Measurements from ENCODE around the gene SRD5A1.

The SRD5A1 gene

DNA sequence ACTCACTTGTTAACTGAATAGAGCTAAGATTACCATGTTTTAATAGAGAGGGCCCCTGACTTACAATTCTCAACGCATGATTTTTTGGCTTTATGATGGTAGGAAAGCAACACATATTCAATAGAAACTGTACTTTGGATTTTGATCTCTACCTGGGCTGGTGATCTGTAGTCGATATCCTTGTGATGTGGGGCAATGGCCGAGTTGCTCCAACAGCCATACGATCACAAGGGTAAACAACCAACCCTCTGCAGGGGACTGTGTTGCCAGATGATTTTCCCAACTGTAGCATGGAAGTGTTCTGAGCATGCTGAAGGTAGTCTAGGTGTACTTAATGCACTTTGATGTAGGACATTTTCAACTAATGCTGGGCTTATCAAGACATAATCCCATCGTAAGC is 36.9 kb upstream of the SRD5A1 start:
- TF ChIP-seq POLR2A (IDR thresholded peaks at IDR 0.05; ENCODE audit: low read length) = no peak
- no peak for TF ChIP-seq GATA1 (IDR thresholded peaks at IDR 0.05; ENCODE audit: low read depth, low read length)
- DNase-seq = no peak

DNA sequence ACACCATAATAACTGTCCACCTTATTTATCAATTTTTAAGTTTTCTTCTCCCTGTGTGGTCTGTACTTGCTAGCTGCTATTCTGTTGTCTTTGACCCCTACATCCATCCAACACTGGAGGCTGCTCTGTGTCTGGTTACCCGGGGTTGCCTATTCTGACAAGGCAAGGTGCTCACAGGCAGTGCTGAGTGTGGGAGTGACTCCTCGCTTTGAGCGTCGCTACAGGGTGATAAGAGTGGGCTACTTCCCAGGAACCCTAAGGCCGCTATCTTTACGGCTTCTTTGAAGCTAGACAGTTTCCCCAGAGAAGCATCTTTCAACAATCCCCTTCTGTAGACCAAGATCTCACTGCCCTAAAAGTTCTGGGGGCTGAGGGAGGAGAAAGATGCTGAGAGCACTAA is 35.7 kb upstream of the SRD5A1 start:
- no peak for TF ChIP-seq GATA1 (IDR thresholded peaks at IDR 0.05; ENCODE audit: low read depth, low read length)
- TF ChIP-seq POLR2A (IDR thresholded peaks at IDR 0.05; ENCODE audit: low read length) = no peak
- DNase-seq = no peak

DNA sequence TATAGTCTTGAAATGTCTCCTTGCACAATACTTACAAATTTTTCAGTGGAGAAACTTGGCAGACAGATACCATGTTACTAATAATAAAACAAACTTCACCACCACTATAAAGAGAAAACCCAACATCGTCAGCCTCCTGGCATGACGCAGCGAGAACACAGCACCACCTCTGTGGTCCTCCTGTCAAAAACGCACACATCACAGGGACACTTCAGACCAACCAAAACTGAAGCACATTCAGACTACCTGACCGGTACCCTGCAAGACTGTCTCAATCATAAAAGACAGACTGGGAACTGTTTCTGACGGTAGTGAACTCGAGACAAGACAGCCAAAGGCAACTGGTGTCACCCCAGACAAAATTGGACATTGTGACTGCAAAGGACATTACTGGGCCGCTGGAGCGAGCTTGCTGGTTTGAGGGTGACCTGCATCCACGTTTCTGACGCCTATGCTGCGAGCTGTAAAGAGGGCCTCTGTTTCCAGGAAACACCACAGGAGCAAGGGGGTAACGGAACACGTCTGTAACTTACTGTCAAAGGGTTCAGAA is 34.8 kb upstream of the SRD5A1 start:
- no peak for DNase-seq
- no peak for TF ChIP-seq POLR2A (IDR thresholded peaks at IDR 0.05; ENCODE audit: low read length)
- no peak for TF ChIP-seq GATA1 (IDR thresholded peaks at IDR 0.05; ENCODE audit: low read depth, low read length)

DNA sequence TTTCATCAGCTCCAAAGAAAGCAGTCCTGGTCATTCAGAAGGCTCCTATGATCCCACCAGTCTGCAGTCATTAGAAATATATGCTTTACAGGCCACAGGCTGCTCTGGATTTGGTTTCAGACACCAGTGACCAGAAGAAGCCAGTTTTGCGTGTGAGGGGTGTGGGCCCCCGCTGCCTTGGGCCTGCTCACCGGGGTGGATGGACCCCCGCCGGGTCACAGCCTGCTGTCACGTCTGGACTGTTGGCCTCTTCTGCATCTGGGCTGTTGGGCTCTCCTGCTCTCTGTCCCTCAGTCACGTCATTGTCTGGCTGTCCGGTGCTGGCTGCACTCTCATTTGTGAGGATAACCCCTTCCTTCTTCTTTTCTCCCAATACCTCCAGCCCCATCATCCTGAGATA is 33.5 kb upstream of the SRD5A1 start:
- TF ChIP-seq POLR2A (IDR thresholded peaks at IDR 0.05; ENCODE audit: low read length) (no peak), GATA1 (IDR thresholded peaks at IDR 0.05; ENCODE audit: low read depth, low read length) (no peak)
- DNase-seq = no peak

DNA sequence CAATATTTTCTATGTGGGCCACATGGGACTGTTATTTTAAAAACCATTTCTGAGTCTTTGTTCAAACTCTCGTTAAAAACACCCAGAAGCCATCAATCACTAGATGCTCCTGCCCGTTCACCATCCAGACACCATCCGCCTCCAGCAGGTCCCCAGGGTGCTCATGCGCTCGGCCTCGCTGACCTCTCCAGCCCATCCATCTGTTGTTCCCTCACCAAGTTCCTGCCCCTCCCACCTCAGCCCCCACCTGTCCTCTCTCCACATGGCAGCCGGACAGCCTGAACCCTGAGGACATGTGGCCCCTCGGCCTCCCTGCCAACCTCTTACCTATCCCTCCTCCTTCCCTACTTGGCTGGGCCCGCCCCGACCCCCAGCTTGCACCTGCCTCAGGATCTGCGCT is 32.0 kb upstream of the SRD5A1 start:
- DNase-seq = no peak
- TF ChIP-seq GATA1 (IDR thresholded peaks at IDR 0.05; ENCODE audit: low read depth, low read length) (no peak), POLR2A (IDR thresholded peaks at IDR 0.05; ENCODE audit: low read length) (no peak)

DNA sequence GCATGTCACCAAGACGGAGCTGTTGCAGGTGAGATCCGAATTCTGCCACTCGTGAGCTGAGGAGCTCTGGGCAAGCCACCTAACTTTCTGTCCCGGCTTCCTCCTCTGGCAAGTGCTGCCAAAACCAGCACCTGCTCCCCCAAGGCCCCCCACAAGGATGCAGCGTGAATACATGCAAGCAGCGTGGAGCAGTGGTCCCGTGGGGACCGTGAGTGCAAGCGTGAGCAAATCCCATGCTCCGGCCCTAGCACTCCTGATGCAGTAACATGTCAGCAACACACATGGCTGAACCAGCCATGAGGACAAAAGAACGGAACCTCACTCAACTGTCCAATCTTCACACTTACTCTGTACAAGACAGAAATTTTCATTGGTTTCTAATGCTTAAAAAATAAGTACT is 31.4 kb upstream of the SRD5A1 start:
- TF ChIP-seq GATA1 (IDR thresholded peaks at IDR 0.05; ENCODE audit: low read depth, low read length) (no peak), POLR2A (IDR thresholded peaks at IDR 0.05; ENCODE audit: low read length) (no peak)
- no peak for DNase-seq

DNA sequence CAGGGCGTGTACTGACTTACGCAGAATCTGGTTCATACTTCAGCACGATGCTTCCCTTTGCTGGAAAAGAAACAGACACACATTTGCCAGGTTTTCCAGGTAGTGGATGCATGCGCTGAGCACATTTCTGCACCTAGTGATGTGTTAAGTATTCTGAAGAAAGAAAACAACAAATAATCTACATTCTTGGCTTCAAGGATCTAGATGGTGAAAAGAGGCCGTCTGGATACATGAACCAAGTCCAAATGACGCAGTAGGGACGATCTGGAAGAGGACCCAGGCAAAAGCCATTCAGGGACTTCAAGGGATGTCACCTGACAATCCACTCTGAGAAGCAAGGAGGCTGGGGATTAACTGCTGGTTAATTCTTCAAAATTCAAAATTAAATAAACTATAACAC is 30.8 kb upstream of the SRD5A1 start:
- DNase-seq = no peak
- TF ChIP-seq GATA1 (IDR thresholded peaks at IDR 0.05; ENCODE audit: low read depth, low read length) = no peak
- no peak for TF ChIP-seq POLR2A (IDR thresholded peaks at IDR 0.05; ENCODE audit: low read length)

DNA sequence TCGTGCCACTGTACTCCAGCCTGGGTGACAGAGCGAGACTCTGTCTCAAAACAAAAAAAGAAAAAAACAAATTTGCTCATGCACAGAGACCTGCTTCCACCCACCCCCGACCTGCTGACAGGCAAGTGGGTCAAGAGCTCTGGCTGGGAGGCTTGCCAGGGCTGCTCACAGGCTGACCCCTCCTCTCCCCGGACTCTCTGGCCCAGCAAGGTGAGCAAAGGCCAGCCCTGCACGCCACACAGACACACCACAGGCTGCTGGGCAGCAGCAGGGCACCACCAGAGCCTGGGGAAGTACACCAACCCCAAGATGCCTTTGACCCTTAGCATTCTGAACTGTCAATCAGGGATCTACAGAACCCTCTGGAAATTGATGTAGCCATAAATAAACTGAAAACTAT is 29.6 kb upstream of the SRD5A1 start:
- no peak for DNase-seq
- TF ChIP-seq POLR2A (IDR thresholded peaks at IDR 0.05; ENCODE audit: low read length) = no peak
- TF ChIP-seq GATA1 (IDR thresholded peaks at IDR 0.05; ENCODE audit: low read depth, low read length) = no peak

DNA sequence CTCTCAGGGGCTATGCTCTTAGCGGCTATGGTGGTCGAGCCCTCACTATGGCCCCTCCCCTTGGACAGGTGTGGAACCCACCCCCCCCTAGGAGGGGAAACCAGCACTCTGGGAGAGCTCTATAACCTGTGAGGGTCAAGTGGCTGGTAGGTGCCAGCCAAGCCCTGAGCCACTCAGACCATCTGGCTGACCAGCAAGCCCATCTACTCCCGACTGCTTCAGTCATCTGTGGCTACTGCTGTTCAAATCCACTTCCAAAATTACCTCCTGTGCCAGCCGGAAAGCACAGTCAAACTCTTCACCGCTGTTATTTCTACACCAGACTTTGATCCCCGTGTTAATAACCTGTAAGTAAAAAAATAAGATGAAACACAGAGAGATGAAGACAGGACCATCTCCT is 28.9 kb upstream of the SRD5A1 start:
- TF ChIP-seq POLR2A (IDR thresholded peaks at IDR 0.05; ENCODE audit: low read length) = no peak
- no peak for TF ChIP-seq GATA1 (IDR thresholded peaks at IDR 0.05; ENCODE audit: low read depth, low read length)
- no peak for DNase-seq

DNA sequence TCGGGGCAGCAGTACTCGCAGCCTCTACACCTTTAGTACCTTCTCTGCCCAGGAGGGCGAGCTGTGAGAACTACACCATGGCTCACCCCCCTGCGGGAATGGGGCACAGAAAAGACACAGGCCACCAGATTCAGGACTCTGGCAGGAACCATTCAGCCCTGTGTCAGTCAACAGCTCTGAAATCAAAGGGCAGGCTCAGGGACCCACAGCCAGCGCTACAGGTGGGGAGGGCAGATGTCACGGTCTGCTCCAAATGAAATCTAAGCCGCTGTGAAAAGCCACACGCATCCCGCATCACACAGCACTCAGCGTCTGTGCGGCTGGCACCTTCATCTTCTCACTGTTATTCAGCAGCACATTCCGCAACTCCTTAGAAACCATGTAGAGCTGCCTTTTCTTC is 28.3 kb upstream of the SRD5A1 start:
- TF ChIP-seq POLR2A (IDR thresholded peaks at IDR 0.05; ENCODE audit: low read length) = no peak
- TF ChIP-seq GATA1 (IDR thresholded peaks at IDR 0.05; ENCODE audit: low read depth, low read length) = no peak
- no peak for DNase-seq

DNA sequence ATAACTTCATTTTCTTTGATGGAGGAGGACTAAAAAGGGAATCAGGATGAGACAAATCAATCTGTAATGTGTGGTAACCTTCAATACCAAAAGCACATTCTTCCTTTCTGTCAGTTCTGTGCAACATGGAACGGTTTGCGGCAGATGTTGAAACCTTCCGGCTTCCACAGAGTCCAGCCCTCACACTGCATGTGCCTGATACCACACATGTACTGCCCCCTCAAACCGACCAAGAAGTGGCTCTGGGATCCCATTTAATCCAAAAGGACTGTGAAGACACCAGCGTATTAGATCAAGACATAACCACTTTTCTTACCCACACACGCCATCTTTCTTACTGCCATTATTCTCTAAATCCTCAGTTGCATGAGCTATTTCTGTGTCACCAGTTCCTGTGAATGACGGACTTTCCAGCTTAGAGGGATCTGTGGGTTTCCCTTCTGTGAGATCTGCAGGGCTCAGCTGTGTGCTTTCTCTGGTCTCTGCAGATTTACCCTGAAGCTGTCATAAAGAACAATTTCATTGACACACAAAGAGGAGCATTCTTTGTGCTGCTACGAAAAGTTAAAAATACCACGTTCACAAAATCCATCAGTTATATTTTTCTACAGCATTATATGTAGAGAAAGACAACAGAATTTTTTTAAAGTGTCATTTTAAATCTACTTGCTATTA is 26.2 kb upstream of the SRD5A1 start:
- no peak for TF ChIP-seq GATA1 (IDR thresholded peaks at IDR 0.05; ENCODE audit: low read depth, low read length)
- TF ChIP-seq POLR2A (IDR thresholded peaks at IDR 0.05; ENCODE audit: low read length) = no peak
- no peak for DNase-seq

DNA sequence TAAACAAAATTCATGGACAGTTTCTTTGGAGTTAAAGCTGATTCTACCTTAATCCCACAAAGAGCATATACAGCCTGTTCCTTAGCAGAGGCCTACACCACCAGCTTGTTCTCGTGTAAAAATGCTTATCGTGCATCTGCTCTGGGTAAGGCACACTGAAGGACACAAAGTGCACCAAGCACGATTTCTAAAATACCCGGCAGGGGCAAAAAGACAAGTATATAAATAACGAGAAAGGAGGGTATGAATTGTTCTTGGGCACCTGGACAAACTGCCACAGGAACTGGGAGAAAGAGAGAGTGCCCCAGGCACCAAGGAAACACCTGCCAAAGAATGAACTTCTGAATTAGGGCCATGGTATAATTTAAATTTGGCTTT is 25.7 kb upstream of the SRD5A1 start:
- DNase-seq = no peak
- no peak for TF ChIP-seq GATA1 (IDR thresholded peaks at IDR 0.05; ENCODE audit: low read depth, low read length)
- TF ChIP-seq POLR2A (IDR thresholded peaks at IDR 0.05; ENCODE audit: low read length) = no peak

DNA sequence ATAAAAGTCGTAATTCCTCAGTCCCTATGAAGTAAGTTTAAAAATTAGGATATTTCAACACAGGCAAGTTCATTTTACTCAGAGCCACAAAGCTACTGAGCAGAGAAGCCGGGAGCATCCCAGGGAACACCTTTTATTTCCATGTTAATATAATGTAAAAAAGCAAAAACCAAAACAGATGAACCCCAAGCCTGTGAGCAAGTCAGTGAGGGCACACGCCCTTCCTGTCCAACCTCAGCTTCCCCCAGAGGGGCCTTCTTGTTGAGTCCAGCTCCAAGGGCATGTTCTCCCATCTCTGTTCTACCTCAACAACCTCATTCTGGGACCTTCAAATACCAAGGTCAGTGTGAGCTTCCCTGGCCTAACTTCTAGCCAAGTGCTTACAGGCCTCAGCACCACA is 25.2 kb upstream of the SRD5A1 start:
- no peak for DNase-seq
- TF ChIP-seq POLR2A (IDR thresholded peaks at IDR 0.05; ENCODE audit: low read length) (no peak), GATA1 (IDR thresholded peaks at IDR 0.05; ENCODE audit: low read depth, low read length) (no peak)

DNA sequence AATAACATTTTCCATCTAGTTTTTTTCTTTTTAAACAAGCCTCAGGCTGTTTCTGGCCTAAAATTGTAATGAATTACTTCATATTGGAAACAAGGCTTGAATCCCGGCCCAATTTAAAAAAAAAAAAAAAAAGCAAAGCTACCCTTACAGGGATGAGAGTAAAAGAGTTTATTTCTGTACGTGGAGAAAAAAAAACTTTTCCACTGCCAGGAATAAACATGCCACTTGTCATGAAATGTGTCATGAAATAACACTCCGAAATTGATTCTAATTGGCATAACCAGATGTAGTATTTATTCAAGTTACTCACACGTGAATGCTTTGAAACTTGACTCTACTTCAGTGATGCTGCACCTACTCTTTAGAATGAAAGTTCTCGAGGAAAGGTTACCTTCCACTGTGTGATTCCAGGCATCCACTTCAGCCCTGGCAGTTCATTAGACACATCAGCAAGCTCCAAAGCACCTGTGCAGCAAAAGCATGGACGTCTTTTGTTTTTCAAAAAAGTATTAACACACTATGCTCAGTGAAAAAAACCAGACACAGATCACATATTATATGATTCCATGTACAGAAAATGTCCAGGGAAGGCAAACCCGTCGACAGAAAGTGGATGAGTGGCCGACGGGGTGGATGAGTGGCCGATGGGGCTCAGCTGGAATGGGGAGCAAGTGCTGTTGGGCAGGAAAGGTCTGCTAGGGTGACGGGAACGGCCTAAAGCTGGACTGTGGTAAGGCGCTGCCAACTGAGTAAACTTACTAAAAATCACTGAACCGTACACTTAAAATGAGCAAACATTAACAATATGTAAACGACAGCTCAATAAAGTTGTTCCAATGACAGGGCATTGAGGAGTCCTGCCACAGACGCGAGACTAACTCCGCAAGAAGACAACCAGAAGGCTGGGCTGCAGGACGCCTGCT is 21.6 kb upstream of the SRD5A1 start:
- TF ChIP-seq GATA1 (IDR thresholded peaks at IDR 0.05; ENCODE audit: low read depth, low read length) (no peak), POLR2A (IDR thresholded peaks at IDR 0.05; ENCODE audit: low read length) (no peak)
- DNase-seq = no peak

Measured in erythroblast (primary cell).